Sigmoid colon (tissue), 7 donors: Measurements from ENCODE around the gene DNASE1L1. TPM values are rescaled to one million over a fixed set of nuclear protein-coding genes. Genes with fewer than 3 reads are reported as not detected.
A peak's percentile ranks its signal among the peaks of the same experiment; 100 is the strongest.

ENCODE experiments used
- DNase-seq: peaks from one replicate; pipeline ENCODE4 v3.0.0-alpha.2; 2019
- H3K27ac ChIP-seq, 4 donors: fragments of 200-600 bp; sonication (generic); one replicate each; pipeline ENCODE4 v1.5.1; 2016 to 2019; ENCODE audit warnings: mild to moderate bottlenecking in 1 of 4
- H3K27me3 ChIP-seq, 3 donors: fragments of 200-600 bp; sonication (generic); one replicate each; pipeline ENCODE4 v1.5.1; 2019; ENCODE audit warnings: mild to moderate bottlenecking in 1 of 3
- H3K36me3 ChIP-seq, 4 donors: fragments of 200-600 bp; sonication (generic); one replicate each; pipeline ENCODE4 v1.5.1; 2016 to 2019
- H3K4me1 ChIP-seq, 4 donors: fragments of 200-600 bp; sonication (generic); one replicate each; pipeline ENCODE4 v1.5.1; 2017 to 2019
- H3K4me3 ChIP-seq, 4 donors: fragments of 200-600 bp; sonication (generic); one replicate each; pipeline ENCODE4 v1.5.1; 2017 to 2019; ENCODE audit warnings: mild to moderate bottlenecking in 2 of 4, moderate library complexity in 1 of 4
- H3K9me3 ChIP-seq, 4 donors: fragments of 200-600 bp in 3 of 4; sonication (generic) in 3 of 4; one replicate each; pipeline versions ENCODE4 v1.5.1 to v1.6.1; 2013 to 2019
- EP300 ChIP-seq, 4 donors: sonication (generic); formaldehyde crosslinking; IDR thresholded peaks; one replicate each; pipeline ENCODE4 v1.6.1; 2017; ENCODE audit warnings: antibody characterized with exemption in 4 of 4
- POLR2A ChIP-seq, 2 donors: fragments of 450-650 bp; IDR thresholded peaks; one replicate each; pipeline ENCODE4 v1.6.1; 2016; ENCODE audit warnings: antibody characterized with exemption in 2 of 2, mild to moderate bottlenecking in 2 of 2, moderate library complexity in 2 of 2
- POLR2AphosphoS5 ChIP-seq, 4 donors: sonication (generic); formaldehyde crosslinking; IDR thresholded peaks; one replicate each; pipeline ENCODE4 v1.6.1; 2017; ENCODE audit warnings: antibody characterized with exemption in 4 of 4
- WGBS, 2 donors: extraction: QIAGEN DNeasy Blood & Tissue Kit; methylation state at CpG; one replicate each; pipeline ENCODE4 v1.1.7; 2013; 5-methylcytosine and 5-hydroxymethylcytosine counted together
- intact Hi-C: fragments of 100-400 bp; cut with DNase I; formaldehyde crosslinking; loops from one replicate; pipeline ENCODE4 v1.15.1; 2023
- polyA plus RNA-seq, 3 donors: library from polyadenylated mRNA; stranded (reverse); fragments of 200-250 nt; gene quantifications; one replicate each; pipeline ENCODE4 v1.2.3, GENCODE V29; 2013
- total RNA-seq, 4 donors: library from RNA; depleted of rRNA; stranded (reverse); fragments of >200 nt; gene quantifications; one replicate each; pipeline ENCODE4 v1.1.0, GENCODE V29; 2016
- TF ChIP-seq, protein P1 (sequence below), 4 experiments: fragments of 450-650 bp in 3 of 4; fragments of 200-600 bp in 1 of 4; IDR thresholded peaks; one replicate each; pipeline ENCODE4 v1.5.1; 2016 to 2019; ENCODE audit warnings: antibody characterized with exemption in 4 of 4, mild to moderate bottlenecking in 3 of 4, moderate library complexity in 2 of 4
- donor health status: healthy with polysubstance abuse.
- donor health status: Bipolar disorder and iron deficiency.
- donor health status: healthy.

DNASE1L1 gene
- total and polyA plus RNA-seq, 7 donors = 10.9 to 25.7 (median 17.4) TPM

DNA sequence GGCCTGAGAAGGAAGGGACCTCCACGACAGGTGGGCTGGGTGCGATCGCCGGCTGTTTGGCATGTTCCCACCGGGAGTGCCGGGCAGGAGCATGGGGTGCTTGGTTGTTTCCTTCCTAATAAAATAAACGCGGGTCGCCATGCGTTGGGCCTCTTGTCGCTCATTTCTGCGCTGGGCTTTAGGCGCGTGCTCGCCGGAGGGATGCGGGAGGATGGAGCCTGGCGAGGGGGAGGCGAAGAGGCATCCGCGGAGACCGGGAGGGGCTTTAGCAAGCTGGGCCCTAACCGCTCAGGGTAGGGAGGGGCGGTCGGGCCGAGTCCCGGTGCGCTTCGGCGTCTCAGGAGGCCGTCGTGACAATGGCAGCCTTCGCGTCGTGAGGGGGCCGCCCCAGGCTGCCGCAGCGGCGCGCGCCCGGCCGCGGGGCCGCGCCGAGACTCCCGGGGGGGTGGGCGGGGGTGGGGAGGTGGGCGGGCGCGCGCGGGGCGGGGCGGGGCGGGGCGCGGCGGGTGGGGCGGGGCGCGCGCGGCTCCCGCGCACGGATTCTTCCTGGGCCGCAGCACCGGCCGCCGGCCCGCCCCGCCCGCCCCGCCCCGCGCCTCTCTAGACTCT, 27.4 kb upstream of the DNASE1L1 start:
- Histone ChIP-seq H3K27ac (peak overlapping the region; percentile 85 to 93 (median 88)), H3K36me3 (peaks cover 0 to 54% (median 11%) of the 10 kb centered on the region in 4 donors), H3K4me1 (peaks cover 0 to 26% (median 13%) of the 10 kb centered on the region in 4 donors), H3K9me3 (no peaks in the 10 kb centered on the region), H3K27me3 (no peaks in the 10 kb centered on the region), H3K4me3 (peak overlapping the region; percentile 5 to 76 (median 70))
- TF ChIP-seq POLR2AphosphoS5 (IDR thresholded peaks at IDR 0.05) = no peak
- no peak for TF ChIP-seq EP300 (IDR thresholded peaks at IDR 0.05)
- TF ChIP-seq, protein P1, sequence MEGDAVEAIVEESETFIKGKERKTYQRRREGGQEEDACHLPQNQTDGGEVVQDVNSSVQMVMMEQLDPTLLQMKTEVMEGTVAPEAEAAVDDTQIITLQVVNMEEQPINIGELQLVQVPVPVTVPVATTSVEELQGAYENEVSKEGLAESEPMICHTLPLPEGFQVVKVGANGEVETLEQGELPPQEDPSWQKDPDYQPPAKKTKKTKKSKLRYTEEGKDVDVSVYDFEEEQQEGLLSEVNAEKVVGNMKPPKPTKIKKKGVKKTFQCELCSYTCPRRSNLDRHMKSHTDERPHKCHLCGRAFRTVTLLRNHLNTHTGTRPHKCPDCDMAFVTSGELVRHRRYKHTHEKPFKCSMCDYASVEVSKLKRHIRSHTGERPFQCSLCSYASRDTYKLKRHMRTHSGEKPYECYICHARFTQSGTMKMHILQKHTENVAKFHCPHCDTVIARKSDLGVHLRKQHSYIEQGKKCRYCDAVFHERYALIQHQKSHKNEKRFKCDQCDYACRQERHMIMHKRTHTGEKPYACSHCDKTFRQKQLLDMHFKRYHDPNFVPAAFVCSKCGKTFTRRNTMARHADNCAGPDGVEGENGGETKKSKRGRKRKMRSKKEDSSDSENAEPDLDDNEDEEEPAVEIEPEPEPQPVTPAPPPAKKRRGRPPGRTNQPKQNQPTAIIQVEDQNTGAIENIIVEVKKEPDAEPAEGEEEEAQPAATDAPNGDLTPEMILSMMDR (IDR thresholded peaks at IDR 0.05) = no peak
- TF ChIP-seq POLR2A (IDR thresholded peaks at IDR 0.05) = no peak
- 4 to 9% methylated on average over 55 to 64 of the region's 78 CpGs for WGBS, 2 donors
- intact Hi-C loops = loop anchor here (5.0 kb wide), 1 partner anchor 51 kb away; the partner anchor contains the start of gene UBL4A
- peak; percentile 74 for DNase-seq

DNA sequence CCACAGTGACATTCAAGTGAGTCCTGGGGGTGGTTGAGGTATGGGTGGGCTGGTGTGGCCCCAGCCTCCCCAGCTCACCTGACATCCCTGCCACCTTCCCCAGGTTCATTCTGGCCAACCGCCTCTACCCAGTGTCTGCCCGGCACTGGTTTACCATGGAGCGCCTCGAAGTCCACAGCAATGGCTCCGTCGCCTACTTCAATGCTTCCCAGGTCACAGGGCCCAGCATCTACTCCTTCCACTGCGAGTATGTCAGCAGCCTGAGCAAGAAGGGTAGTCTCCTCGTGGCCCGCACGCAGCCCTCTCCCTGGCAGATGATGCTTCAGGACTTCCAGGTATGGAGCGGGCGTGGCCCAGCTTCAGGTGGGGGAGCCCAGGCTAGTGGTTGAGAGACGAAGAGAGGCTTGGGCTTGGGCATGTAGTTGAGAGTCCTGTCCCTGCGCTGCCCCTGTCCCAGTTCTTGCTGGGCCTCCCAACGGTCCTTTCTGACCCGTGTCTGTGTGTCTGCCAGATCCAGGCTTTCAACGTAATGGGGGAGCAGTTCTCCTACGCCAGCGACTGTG, 26.2 kb upstream of the DNASE1L1 start:
- no peaks in the 10 kb centered on the region for H3K27me3 ChIP-seq
- no peak for DNase-seq
- TF ChIP-seq POLR2AphosphoS5 (IDR thresholded peaks at IDR 0.05) (no peak), POLR2A (IDR thresholded peaks at IDR 0.05) (no peak), EP300 (IDR thresholded peaks at IDR 0.05) (no peak)
- TF ChIP-seq, protein P1 (IDR thresholded peaks at IDR 0.05) = no peak
- H3K27ac ChIP-seq = no peak overlapping the region
- peaks cover 0 to 44% (median 2%) of the 10 kb centered on the region in 4 donors for H3K36me3 ChIP-seq
- peaks cover 0 to 32% (median 17%) of the 10 kb centered on the region in 4 donors for H3K4me1 ChIP-seq
- intact Hi-C loops = loop anchor here (5.0 kb wide), 1 partner anchor 52 kb away; the partner anchor contains the start of gene UBL4A
- H3K9me3 ChIP-seq = no peaks in the 10 kb centered on the region
- WGBS, 2 donors = 95 to 96% methylated on average over 19 of the region's 19 CpGs
- H3K4me3 ChIP-seq = no peak overlapping the region

DNA sequence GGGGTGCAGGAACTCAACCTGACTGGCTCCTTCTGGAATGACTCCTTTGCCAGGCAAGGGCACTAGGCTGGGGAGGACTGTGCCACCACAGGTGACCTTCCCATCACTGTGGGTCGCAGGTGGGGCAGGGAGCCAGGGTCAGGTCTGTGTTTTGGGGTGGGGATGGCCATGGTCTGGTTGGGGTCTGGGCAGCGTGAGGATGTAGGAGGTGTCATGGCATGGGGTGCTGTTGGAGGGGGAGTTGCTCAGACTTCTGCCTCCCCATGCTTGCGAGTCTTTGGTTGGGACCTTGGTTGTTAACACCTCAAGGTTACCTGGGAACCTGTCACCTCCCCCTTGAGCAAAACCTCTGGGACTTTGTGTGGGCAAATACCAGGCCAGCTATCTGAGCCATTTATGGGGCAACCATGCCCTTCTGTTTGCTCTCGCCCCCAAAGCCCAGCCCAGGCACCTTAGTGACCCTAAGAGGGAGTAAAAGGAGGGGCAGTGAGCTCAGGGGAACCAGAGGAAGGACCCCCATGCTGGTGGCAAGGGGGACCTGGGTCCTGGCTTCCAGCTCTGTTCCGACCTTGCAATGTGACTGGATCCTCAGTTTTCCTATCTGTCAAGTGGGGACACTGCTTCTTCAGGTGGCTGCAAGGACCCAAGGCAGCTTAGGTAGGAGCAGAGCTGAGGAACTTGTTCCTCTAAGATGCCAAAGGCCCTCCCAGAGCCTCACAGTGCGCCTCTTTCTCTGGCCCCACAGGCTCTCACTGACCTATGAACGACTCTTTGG, 25.5 kb upstream of the DNASE1L1 start:
- TF ChIP-seq, protein P1 (IDR thresholded peaks at IDR 0.05) = no peak
- TF ChIP-seq POLR2AphosphoS5 (IDR thresholded peaks at IDR 0.05) (no peak), EP300 (IDR thresholded peaks at IDR 0.05) (no peak), POLR2A (IDR thresholded peaks at IDR 0.05) (no peak)
- intact Hi-C loops = loop anchor here (5.0 kb wide), 1 partner anchor 53 kb away; the partner anchor contains the start of gene UBL4A
- Histone ChIP-seq H3K27ac (no peak overlapping the region), H3K36me3 (peaks cover 0 to 40% (median 0%) of the 10 kb centered on the region in 4 donors), H3K4me3 (no peak overlapping the region), H3K4me1 (peaks cover 0 to 38% (median 22%) of the 10 kb centered on the region in 4 donors), H3K27me3 (no peaks in the 10 kb centered on the region), H3K9me3 (no peaks in the 10 kb centered on the region)
- 93 to 94% methylated on average over 7 of the region's 7 CpGs for WGBS, 2 donors
- DNase-seq = no peak

DNA sequence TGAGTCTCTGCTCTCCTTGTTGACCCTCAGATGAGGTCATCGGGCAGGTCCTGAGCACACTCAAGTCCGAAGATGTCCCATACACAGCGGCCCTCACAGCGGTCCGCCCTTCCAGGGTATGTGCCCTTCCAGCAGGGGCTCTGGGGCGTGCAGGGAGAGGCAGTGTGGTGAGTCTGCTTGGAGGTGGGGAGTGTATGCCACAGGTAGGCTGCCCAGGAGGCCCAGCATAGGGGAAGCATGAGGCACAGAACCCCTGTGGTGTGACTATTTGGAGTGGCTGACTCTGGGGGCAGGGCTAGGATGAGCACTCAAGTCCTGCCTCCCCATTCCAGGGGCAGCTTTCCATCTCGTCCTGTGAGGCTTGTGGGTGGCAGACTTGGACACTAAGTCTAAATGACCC, 24.6 kb upstream of the DNASE1L1 start:
- DNase-seq = no peak

More for the DNA sequence above, 24.6 kb upstream of the DNASE1L1 start:
- intact Hi-C loops = no loop called here
- H3K36me3 ChIP-seq = peaks cover 0 to 40% (median 0%) of the 10 kb centered on the region in 4 donors
- no peak overlapping the region for H3K27ac ChIP-seq
- TF ChIP-seq, protein P1 (IDR thresholded peaks at IDR 0.05) = no peak
- TF ChIP-seq EP300 (IDR thresholded peaks at IDR 0.05) (no peak), POLR2A (IDR thresholded peaks at IDR 0.05) (no peak), POLR2AphosphoS5 (IDR thresholded peaks at IDR 0.05) (no peak)
- H3K27me3 ChIP-seq = no peaks in the 10 kb centered on the region
- H3K4me1 ChIP-seq = peaks cover 0 to 32% (median 22%) of the 10 kb centered on the region in 4 donors
- 89 to 92% methylated on average over 7 of the region's 7 CpGs for WGBS, 2 donors
- H3K9me3 ChIP-seq = no peaks in the 10 kb centered on the region
- H3K4me3 ChIP-seq = no peak overlapping the region
